ENCODE results near the gene ANXA11. TPM values are rescaled to one million over a fixed set of nuclear protein-coding genes. Genes with fewer than 3 reads are reported as not detected.

Gene ANXA11
- polyA plus RNA-seq, 2 of the 4 experiments (the other 2 are of a cell fraction), result 92.6 to 119 TPM

GRCh38 chr10:80177781-80178636 lies 27.3 kb downstream of the ANXA11 start:
- ATAC-seq, result peak; percentile 17 to 38; a peak in 2 of 6 replicates
- H3K4me3 ChIP-seq, result no peak overlapping the region
- peaks cover 8% of the 10 kb centered on the region; the same call in 1 of the 3 replicates for H3K4me1 ChIP-seq
- FAIRE-seq, result no peak
- POLR2A ChIA-PET, result no interaction called here
- H3K27ac ChIP-seq, result peak overlapping the region in 1 of 2 experiments; percentile 44; a peak in 1 of 6 replicates
- TF ChIP-seq ZNF302 (CRISPR knock-in tag; IDR thresholded peaks at IDR 0.05), result no peak
- TF ChIP-seq, protein P1, sequence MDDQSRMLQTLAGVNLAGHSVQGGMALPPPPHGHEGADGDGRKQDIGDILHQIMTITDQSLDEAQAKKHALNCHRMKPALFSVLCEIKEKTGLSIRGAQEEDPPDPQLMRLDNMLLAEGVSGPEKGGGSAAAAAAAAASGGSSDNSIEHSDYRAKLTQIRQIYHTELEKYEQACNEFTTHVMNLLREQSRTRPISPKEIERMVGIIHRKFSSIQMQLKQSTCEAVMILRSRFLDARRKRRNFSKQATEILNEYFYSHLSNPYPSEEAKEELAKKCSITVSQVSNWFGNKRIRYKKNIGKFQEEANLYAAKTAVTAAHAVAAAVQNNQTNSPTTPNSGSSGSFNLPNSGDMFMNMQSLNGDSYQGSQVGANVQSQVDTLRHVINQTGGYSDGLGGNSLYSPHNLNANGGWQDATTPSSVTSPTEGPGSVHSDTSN (IDR thresholded peaks at IDR 0.05), result no peak
- no peak for TF ChIP-seq CEBPB (IDR thresholded peaks at IDR 0.05)
- TF ChIP-seq HOXB13 (CRISPR knock-in tag; IDR thresholded peaks at IDR 0.05; ENCODE audit: low read depth), result no peak
- no peak for TF ChIP-seq PHF8 (IDR thresholded peaks at IDR 0.05; ENCODE audit: borderline replicate concordance, low read depth)
- TF ChIP-seq NR3C1 (IDR thresholded peaks at IDR 0.05), result no peak
- TF ChIP-seq, protein P2, sequence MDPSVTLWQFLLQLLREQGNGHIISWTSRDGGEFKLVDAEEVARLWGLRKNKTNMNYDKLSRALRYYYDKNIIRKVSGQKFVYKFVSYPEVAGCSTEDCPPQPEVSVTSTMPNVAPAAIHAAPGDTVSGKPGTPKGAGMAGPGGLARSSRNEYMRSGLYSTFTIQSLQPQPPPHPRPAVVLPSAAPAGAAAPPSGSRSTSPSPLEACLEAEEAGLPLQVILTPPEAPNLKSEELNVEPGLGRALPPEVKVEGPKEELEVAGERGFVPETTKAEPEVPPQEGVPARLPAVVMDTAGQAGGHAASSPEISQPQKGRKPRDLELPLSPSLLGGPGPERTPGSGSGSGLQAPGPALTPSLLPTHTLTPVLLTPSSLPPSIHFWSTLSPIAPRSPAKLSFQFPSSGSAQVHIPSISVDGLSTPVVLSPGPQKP (IDR thresholded peaks at IDR 0.05; ENCODE audit: low read depth, low read length), result no peak
- no peak for TF ChIP-seq HDAC2 (IDR thresholded peaks at IDR 0.05)
- no peak for TF ChIP-seq RCOR1 (IDR thresholded peaks at IDR 0.05; ENCODE audit: low read depth, low read length)
- TF ChIP-seq E2F6 (IDR thresholded peaks at IDR 0.05; ENCODE audit: borderline replicate concordance, low read depth), result no peak
- TF ChIP-seq SREBF2 (IDR thresholded peaks at IDR 0.05), result no peak
- TF ChIP-seq POLR2AphosphoS2 (conservative IDR thresholded peaks at IDR 0.05; ENCODE audit: low read length), result no peak
- TF ChIP-seq NFE2L2 (conservative IDR thresholded peaks at IDR 0.05; ENCODE audit: low read length), result no peak
- TF ChIP-seq SMC3 (IDR thresholded peaks at IDR 0.05), result no peak
- TF ChIP-seq, protein P3, sequence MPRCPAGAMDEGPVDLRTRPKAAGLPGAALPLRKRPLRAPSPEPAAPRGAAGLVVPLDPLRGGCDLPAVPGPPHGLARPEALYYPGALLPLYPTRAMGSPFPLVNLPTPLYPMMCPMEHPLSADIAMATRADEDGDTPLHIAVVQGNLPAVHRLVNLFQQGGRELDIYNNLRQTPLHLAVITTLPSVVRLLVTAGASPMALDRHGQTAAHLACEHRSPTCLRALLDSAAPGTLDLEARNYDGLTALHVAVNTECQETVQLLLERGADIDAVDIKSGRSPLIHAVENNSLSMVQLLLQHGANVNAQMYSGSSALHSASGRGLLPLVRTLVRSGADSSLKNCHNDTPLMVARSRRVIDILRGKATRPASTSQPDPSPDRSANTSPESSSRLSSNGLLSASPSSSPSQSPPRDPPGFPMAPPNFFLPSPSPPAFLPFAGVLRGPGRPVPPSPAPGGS (IDR thresholded peaks at IDR 0.05), result no peak
- no peak for TF ChIP-seq CTCF (IDR thresholded peaks at IDR 0.05)
- TF ChIP-seq POLR2A (IDR thresholded peaks at IDR 0.05; ENCODE audit: low read length), result no peak
- TF ChIP-seq ESRRA (IDR thresholded peaks at IDR 0.05; ENCODE audit: borderline replicate concordance, low read length), result no peak
- CTCF ChIA-PET, result interaction anchor here (0.9 to 4.2 kb wide), 7 partner anchors 9 to 45 kb away, joined by 3 to 16 read pairs (median 6); no protein-coding TSS in a partner anchor
- no peak for DNase-seq (ENCODE audit: low read depth in 1 of 2, low spot score in 1 of 2)
- H3K9me3 ChIP-seq, result no peaks in the 10 kb centered on the region
- H3K4me2 ChIP-seq, result no peak overlapping the region
- whole genome bisulfite sequencing (ENCODE audit: missing lambda C conversion rate), result 89% methylated on average over 12 of the region's 12 CpGs

DNA sequence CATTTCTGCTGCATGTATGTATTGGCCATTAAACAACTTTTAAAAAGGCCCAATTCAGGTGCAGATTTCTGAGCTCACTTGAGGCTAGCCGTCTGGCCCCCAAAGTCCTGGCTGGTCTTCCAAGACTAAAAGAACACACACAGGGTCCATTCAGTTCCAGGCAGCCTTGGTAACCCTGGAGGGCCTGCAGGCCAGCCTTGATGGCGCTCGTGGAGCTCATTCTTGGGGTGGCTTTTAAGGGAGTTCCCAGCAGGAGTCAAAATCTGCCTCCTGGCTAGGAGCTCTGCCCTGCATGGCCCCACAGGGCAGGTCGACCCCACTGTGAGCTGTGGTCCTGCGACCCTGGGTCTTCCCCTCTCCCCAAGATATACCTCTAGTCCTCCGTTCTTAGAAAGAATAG lies 28.8 kb downstream of the ANXA11 start:
- POLR2A ChIA-PET, result interaction anchor here (1.4 kb wide), 1 partner anchor 29 kb away, joined by 3 read pairs; the partner anchor contains the start of gene ANXA11
- Histone ChIP-seq H3K27ac (no peak overlapping the region), H3K4me1 (peaks cover 8% of the 10 kb centered on the region; the same call in 1 of the 3 replicates), H3K4me3 (no peak overlapping the region), H3K4me2 (no peak overlapping the region), H3K9me3 (no peaks in the 10 kb centered on the region)
- WGBS (ENCODE audit: missing lambda C conversion rate), result 88% methylated on average over 6 of the region's 6 CpGs
- CTCF ChIA-PET, result interaction anchor here (0.8 to 4.2 kb wide), 5 partner anchors 8 to 46 kb away, joined by 5 to 16 read pairs (median 6); no protein-coding TSS in a partner anchor
- FAIRE-seq (no peak), DNase-seq (ENCODE audit: low read depth in 1 of 2, low spot score in 1 of 2) (no peak), ATAC-seq (no peak)
- no peak for TF ChIP-seq ZFP36 (IDR thresholded peaks at IDR 0.05; ENCODE audit: borderline replicate concordance, partially characterized antibody)
- TF ChIP-seq KDM5A (IDR thresholded peaks at IDR 0.05), result no peak
- TF ChIP-seq HOXB13 (CRISPR knock-in tag; IDR thresholded peaks at IDR 0.05; ENCODE audit: low read depth), result no peak
- no peak for TF ChIP-seq CEBPB (IDR thresholded peaks at IDR 0.05)
- TF ChIP-seq, protein P4, sequence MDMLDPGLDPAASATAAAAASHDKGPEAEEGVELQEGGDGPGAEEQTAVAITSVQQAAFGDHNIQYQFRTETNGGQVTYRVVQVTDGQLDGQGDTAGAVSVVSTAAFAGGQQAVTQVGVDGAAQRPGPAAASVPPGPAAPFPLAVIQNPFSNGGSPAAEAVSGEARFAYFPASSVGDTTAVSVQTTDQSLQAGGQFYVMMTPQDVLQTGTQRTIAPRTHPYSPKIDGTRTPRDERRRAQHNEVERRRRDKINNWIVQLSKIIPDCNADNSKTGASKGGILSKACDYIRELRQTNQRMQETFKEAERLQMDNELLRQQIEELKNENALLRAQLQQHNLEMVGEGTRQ (IDR thresholded peaks at IDR 0.05), result no peak
- TF ChIP-seq GATA3 (IDR thresholded peaks at IDR 0.05; ENCODE audit: borderline replicate concordance), result no peak
- TF ChIP-seq CHD4 (IDR thresholded peaks at IDR 0.05; ENCODE audit: borderline replicate concordance), result no peak
- TF ChIP-seq RNF2 (IDR thresholded peaks at IDR 0.05; ENCODE audit: borderline replicate concordance, low read depth), result no peak
- TF ChIP-seq ZSCAN20 (CRISPR knock-in tag; IDR thresholded peaks at IDR 0.05), result no peak

Measured in A549 (cell line).